ENCODE measurements around the gene TXNRD2. TPM values are rescaled to one million over a fixed set of nuclear protein-coding genes. Genes with fewer than 3 reads are reported as not detected.

The TXNRD2 gene
- total RNA-seq: 19.6 and 27.0 TPM in 2 replicates

GRCh38 chr22:19941365-19942082 is at the start of gene TXNRD2, which contains the start of gene COMT:
Gene TXNRD2 (minus strand): TSS chr22:19941818. CDS start chr22:19941803, 15 bp downstream.
Gene COMT (plus strand): TSS chr22:19941772. CDS start chr22:19962527, 20,755 bp downstream.

GRCh38 chr22:19854778-19855503 is 86.7 kb downstream of the TXNRD2 start, which contains the start of the genes GNB1L and RTL10:
Gene GNB1L (minus strand): TSS chr22:19854874. CDS start chr22:19821355, 33,519 bp downstream.
Gene RTL10 (minus strand): TSS chr22:19854874. CDS start chr22:19852261, 2,613 bp downstream.

Other genes starting within 250 kb of the TXNRD2 start
- gene SEPTIN5, start 227.3 kb downstream of the TXNRD2 start, total RNA-seq: 43.6 and 47.7 TPM in 2 replicates
- gene GP1BB, start 218.3 kb downstream of the TXNRD2 start, total RNA-seq: 4.3 and 5.0 TPM in 2 replicates
- gene TBX1, start 181.0 kb downstream of the TXNRD2 start, total RNA-seq: 0.16 TPM in 1 of 2 replicates, not detected in the other
- gene GNB1L, start 86.9 kb downstream of the TXNRD2 start, total RNA-seq: 7.1 and 10.1 TPM in 2 replicates
- gene RTL10, start 86.9 kb downstream of the TXNRD2 start, total RNA-seq: 38.8 and 40.0 TPM in 2 replicates
- 203 and 254 TPM in 2 replicates for gene COMT, start within 50 bp of the TXNRD2 start, total RNA-seq
- 4.5 and 6.1 TPM in 2 replicates for gene ARVCF, start 75.0 kb upstream of the TXNRD2 start, total RNA-seq
- 59.6 and 69.5 TPM in 2 replicates for gene TANGO2, start 79.3 kb upstream of the TXNRD2 start, total RNA-seq
- 25.9 and 39.1 TPM in 2 replicates for gene DGCR8, start 138.4 kb upstream of the TXNRD2 start, total RNA-seq
- gene RANBP1, start 174.3 kb upstream of the TXNRD2 start, total RNA-seq: 51.8 and 55.4 TPM in 2 replicates
- gene TRMT2A, start 175.4 kb upstream of the TXNRD2 start, total RNA-seq: 48.8 and 53.1 TPM in 2 replicates
- 18.5 and 21.1 TPM in 2 replicates for gene ZDHHC8, start 190.0 kb upstream of the TXNRD2 start, total RNA-seq
- 1.5 and 1.6 TPM in 2 replicates for gene CCDC188, start 209.2 kb upstream of the TXNRD2 start, total RNA-seq